ENCODE results near the gene TMC1.
"Not testable (repeated sequence)": the region's sequence is repeated elsewhere in the genome, so short reads cannot be mapped to it uniquely, and the experiment has no call there.

The TMC1 gene

GRCh38 chr9:72521416-72521815 is at the start of gene TMC1:
TMC1 (plus strand) TSS chr9:72521608; CDS start chr9:72648649, 127,041 bp downstream.
- CTCF ChIA-PET; H3K27ac ChIP-seq (ENCODE audit: extremely low read depth, low read depth, low read length); POLR2A ChIA-PET: not testable (repeated sequence)

GRCh38 chr9:72473474-72474261 is 47.7 kb upstream of the TMC1 start:
- ChIA-PET CTCF (interaction anchor here (0.7 to 1.6 kb wide), 3 partner anchors 8 to 118 kb away, joined by 3 to 4 read pairs (median 4); no protein-coding TSS in a partner anchor), POLR2A (no interaction called here)
- Histone ChIP-seq H3K9me3 (ENCODE audit: control insufficient read depth, insufficient read depth, low read depth, low read length) (no peaks in the 10 kb centered on the region), H3K27ac (ENCODE audit: extremely low read depth, low read depth, low read length) (no peak overlapping the region), H3K36me3 (ENCODE audit: control insufficient read depth in 2 of 2, insufficient read depth in 1 of 2, low read length in 2 of 2) (no peaks in the 10 kb centered on the region), H3K4me3 (ENCODE audit: low read depth, low read length) (no peak overlapping the region), H3K4me1 (ENCODE audit: control insufficient read depth, insufficient read depth, low read length) (peaks cover 9% of the 10 kb centered on the region)
- TF ChIP-seq ZNF341 (tag by site-specific recombination; IDR thresholded peaks at IDR 0.05; ENCODE audit: low read depth) (no peak), ZNF529 (tag by site-specific recombination; IDR thresholded peaks at IDR 0.05; ENCODE audit: insufficient replicate concordance) (no peak), ZNF645 (tag by site-specific recombination; IDR thresholded peaks at IDR 0.05) (no peak), KLF7 (tag by site-specific recombination; IDR thresholded peaks at IDR 0.05; ENCODE audit: borderline replicate concordance) (no peak), ZBTB17 (tag by site-specific recombination; IDR thresholded peaks at IDR 0.05) (no peak), ZNF549 (tag by site-specific recombination; IDR thresholded peaks at IDR 0.05) (no peak)

More at GRCh38 chr9:72521416-72521815, at the start of gene TMC1:
- H3K4me1 ChIP-seq (ENCODE audit: control insufficient read depth, insufficient read depth, low read length); H3K4me3 ChIP-seq (ENCODE audit: low read depth, low read length); H3K9me3 ChIP-seq (ENCODE audit: control insufficient read depth, insufficient read depth, low read depth, low read length); H3K36me3 ChIP-seq (ENCODE audit: control insufficient read depth in 2 of 2, insufficient read depth in 1 of 2, low read length in 2 of 2): not testable (repeated sequence)

DNA sequence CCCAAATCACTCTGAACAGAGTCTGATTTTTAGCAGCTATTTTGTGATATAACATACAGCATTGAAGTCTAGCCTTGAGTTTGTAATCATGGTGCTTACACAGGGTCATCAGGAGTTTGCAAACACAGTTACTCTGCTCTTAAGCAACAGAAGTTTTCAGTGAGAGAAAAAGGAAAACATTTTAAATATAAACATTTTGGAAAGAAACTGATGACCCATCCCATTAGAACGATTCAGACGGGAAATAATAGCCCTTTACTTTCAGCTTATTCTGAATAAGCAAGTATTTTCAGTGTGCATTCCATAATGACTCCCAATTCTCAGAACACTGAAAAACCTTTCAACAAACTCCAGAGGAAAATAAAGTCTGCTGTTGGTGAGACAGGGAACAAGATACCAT is 46.7 kb upstream of the TMC1 start:
- H3K27ac ChIP-seq (ENCODE audit: extremely low read depth, low read depth, low read length): no peak overlapping the region
- H3K36me3 ChIP-seq (ENCODE audit: control insufficient read depth in 2 of 2, insufficient read depth in 1 of 2, low read length in 2 of 2): no peaks in the 10 kb centered on the region
- H3K4me3 ChIP-seq (ENCODE audit: low read depth, low read length): no peak overlapping the region
- no peak for TF ChIP-seq HOXD13 (CRISPR knock-in tag; IDR thresholded peaks at IDR 0.05; ENCODE audit: borderline replicate concordance)
- no peak for TF ChIP-seq ZNF416 (tag by site-specific recombination; IDR thresholded peaks at IDR 0.05)
- no peak for TF ChIP-seq ZNF791 (tag by site-specific recombination; IDR thresholded peaks at IDR 0.05)
- TF ChIP-seq ZNF121 (tag by site-specific recombination; IDR thresholded peaks at IDR 0.05): no peak
- TF ChIP-seq, protein P1, sequence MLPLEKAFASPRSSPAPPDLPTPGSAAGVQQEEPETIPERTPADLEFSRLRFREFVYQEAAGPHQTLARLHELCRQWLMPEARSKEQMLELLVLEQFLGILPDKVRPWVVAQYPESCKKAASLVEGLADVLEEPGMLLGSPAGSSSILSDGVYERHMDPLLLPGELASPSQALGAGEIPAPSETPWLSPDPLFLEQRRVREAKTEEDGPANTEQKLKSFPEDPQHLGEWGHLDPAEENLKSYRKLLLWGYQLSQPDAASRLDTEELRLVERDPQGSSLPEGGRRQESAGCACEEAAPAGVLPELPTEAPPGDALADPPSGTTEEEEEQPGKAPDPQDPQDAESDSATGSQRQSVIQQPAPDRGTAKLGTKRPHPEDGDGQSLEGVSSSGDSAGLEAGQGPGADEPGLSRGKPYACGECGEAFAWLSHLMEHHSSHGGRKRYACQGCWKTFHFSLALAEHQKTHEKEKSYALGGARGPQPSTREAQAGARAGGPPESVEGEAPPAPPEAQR (tag by site-specific recombination; IDR thresholded peaks at IDR 0.05): no peak
- TF ChIP-seq ZNF274 (IDR thresholded peaks at IDR 0.05; ENCODE audit: low read length): no peak
- TF ChIP-seq ZNF274 (tag by site-specific recombination; IDR thresholded peaks at IDR 0.05; ENCODE audit: borderline replicate concordance): no peak
- no peak for TF ChIP-seq GLI4 (tag by site-specific recombination; IDR thresholded peaks at IDR 0.05)
- TF ChIP-seq ZNF169 (tag by site-specific recombination; IDR thresholded peaks at IDR 0.05): no peak
- no peak for TF ChIP-seq ZFP41 (tag by site-specific recombination; IDR thresholded peaks at IDR 0.05; ENCODE audit: borderline replicate concordance)
- no peak for TF ChIP-seq ZNF23 (tag by site-specific recombination; IDR thresholded peaks at IDR 0.05; ENCODE audit: borderline replicate concordance)
- TF ChIP-seq ZNF140 (tag by site-specific recombination; IDR thresholded peaks at IDR 0.05): no peak
- TF ChIP-seq, protein P2, sequence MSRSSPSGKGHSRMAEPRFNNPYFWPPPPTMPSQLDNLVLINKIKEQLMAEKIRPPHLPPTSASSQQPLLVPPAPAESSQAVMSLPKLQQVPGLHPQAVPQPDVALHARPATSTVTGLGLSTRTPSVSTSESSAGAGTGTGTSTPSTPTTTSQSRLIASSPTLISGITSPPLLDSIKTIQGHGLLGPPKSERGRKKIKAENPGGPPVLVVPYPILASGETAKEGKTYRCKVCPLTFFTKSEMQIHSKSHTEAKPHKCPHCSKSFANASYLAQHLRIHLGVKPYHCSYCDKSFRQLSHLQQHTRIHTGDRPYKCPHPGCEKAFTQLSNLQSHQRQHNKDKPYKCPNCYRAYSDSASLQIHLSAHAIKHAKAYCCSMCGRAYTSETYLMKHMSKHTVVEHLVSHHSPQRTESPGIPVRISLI (tag by site-specific recombination; IDR thresholded peaks at IDR 0.05): no peak
- no peak for TF ChIP-seq KLF10 (tag by site-specific recombination; IDR thresholded peaks at IDR 0.05)
- TF ChIP-seq ZBTB17 (tag by site-specific recombination; IDR thresholded peaks at IDR 0.05): no peak
- TF ChIP-seq, protein P3, sequence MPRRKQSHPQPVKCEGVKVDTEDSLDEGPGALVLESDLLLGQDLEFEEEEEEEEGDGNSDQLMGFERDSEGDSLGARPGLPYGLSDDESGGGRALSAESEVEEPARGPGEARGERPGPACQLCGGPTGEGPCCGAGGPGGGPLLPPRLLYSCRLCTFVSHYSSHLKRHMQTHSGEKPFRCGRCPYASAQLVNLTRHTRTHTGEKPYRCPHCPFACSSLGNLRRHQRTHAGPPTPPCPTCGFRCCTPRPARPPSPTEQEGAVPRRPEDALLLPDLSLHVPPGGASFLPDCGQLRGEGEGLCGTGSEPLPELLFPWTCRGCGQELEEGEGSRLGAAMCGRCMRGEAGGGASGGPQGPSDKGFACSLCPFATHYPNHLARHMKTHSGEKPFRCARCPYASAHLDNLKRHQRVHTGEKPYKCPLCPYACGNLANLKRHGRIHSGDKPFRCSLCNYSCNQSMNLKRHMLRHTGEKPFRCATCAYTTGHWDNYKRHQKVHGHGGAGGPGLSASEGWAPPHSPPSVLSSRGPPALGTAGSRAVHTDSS (tag by site-specific recombination; IDR thresholded peaks at IDR 0.05): no peak
- ChIA-PET CTCF (interaction anchor here (0.7 to 1.6 kb wide), 5 partner anchors 9 to 165 kb away, joined by 3 to 4 read pairs (median 4); no protein-coding TSS in a partner anchor), POLR2A (interaction anchor here (0.8 kb wide), 1 partner anchor 109 kb away, joined by 3 read pairs; the partner anchor contains the start of gene ZFAND5)
- H3K9me3 ChIP-seq (ENCODE audit: control insufficient read depth, insufficient read depth, low read depth, low read length): no peaks in the 10 kb centered on the region
- H3K4me1 ChIP-seq (ENCODE audit: control insufficient read depth, insufficient read depth, low read length): peaks cover 9% of the 10 kb centered on the region
